Progenitor cell of endocrine pancreas (in vitro differentiated cells): ENCODE data around the gene NRP2. TPM values are rescaled to one million over a fixed set of nuclear protein-coding genes. Genes with fewer than 3 reads are reported as not detected.

ENCODE experiments used
- DNase-seq: peaks from one replicate; pipeline ENCODE4 v3.0.0; 2021; ENCODE audit warnings: low spot score; ENCODE audit not compliant: unreplicated experiment
- H3K27ac Mint-ChIP-seq: 2 replicates; pipeline ENCODE4 v1.8.0; 2021; ENCODE audit warnings: mild to moderate bottlenecking, moderate library complexity, mixed read lengths
- H3K27me3 Mint-ChIP-seq: 2 replicates; pipeline ENCODE4 v1.8.0; 2021; ENCODE audit warnings: mixed read lengths
- H3K36me3 Mint-ChIP-seq: 2 replicates; pipeline ENCODE4 v1.8.0; 2022; ENCODE audit warnings: mixed read lengths; ENCODE audit not compliant: insufficient read depth
- H3K4me1 Mint-ChIP-seq: 2 replicates; pipeline ENCODE4 v1.8.0; 2021; ENCODE audit warnings: low read depth, mixed read lengths
- H3K4me3 Mint-ChIP-seq: 2 replicates; pipeline ENCODE4 v1.8.0; 2021; ENCODE audit warnings: low read depth, mild to moderate bottlenecking, moderate library complexity, mixed read lengths
- H3K9me3 Mint-ChIP-seq: 2 replicates; pipeline ENCODE4 v1.8.0; 2021; ENCODE audit warnings: low read depth, mixed read lengths
- CTCF ChIP-seq: fragments of 200-600 bp; sonication (generic); IDR thresholded peaks from one replicate; pipeline ENCODE4 v1.5.0; 2021; ENCODE audit warnings: antibody characterized with exemption, mild to moderate bottlenecking; ENCODE audit not compliant: unreplicated experiment
- total RNA-seq: library from RNA; stranded (reverse); gene quantifications from 2 replicates; pipeline ENCODE4 v1.2.1, GENCODE V29; 2021

NRP2 gene
- total RNA-seq, 1 donor from 2014 or later: 6.3 TPM

- Mint-ChIP-seq H3K4me1 (peaks cover 7% of the 10 kb centered on the region), H3K27me3 (peaks cover 16% of the 10 kb centered on the region), H3K9me3 (peaks cover 4% of the 10 kb centered on the region), H3K36me3 (no peaks in the 10 kb centered on the region), H3K4me3 (no peak overlapping the region), H3K27ac (no peak overlapping the region)
- no peak for TF ChIP-seq CTCF
- DNase-seq: no peak
These were observed 23.7 kb upstream of the NRP2 start for GRCh38 chr2:205658572-205658971.

- no peak overlapping the region for H3K4me3 Mint-ChIP-seq
- DNase-seq: no peak
- no peaks in the 10 kb centered on the region for H3K36me3 Mint-ChIP-seq
- H3K27ac Mint-ChIP-seq: no peak overlapping the region
- no peak for TF ChIP-seq CTCF
- H3K4me1 Mint-ChIP-seq: peaks cover 7% of the 10 kb centered on the region
- H3K9me3 Mint-ChIP-seq: no peaks in the 10 kb centered on the region
- H3K27me3 Mint-ChIP-seq: peaks cover 9% of the 10 kb centered on the region
These were observed 22.4 kb upstream of the NRP2 start for GRCh38 chr2:205659922-205660321.

GRCh38 chr2:205660521-205661124, 21.7 kb upstream of the NRP2 start:
- TF ChIP-seq CTCF: no peak
- no peaks in the 10 kb centered on the region for H3K36me3 Mint-ChIP-seq
- DNase-seq: no peak
- H3K27me3 Mint-ChIP-seq: peaks cover 5% of the 10 kb centered on the region
- H3K4me1 Mint-ChIP-seq: peaks cover 5% of the 10 kb centered on the region
- H3K4me3 Mint-ChIP-seq: no peak overlapping the region
- H3K27ac Mint-ChIP-seq: no peak overlapping the region
- H3K9me3 Mint-ChIP-seq: no peaks in the 10 kb centered on the region

- Mint-ChIP-seq H3K4me1 (peaks cover 4% of the 10 kb centered on the region), H3K36me3 (no peaks in the 10 kb centered on the region), H3K27ac (no peak overlapping the region), H3K9me3 (peaks cover 3% of the 10 kb centered on the region), H3K4me3 (no peak overlapping the region), H3K27me3 (peaks cover 5% of the 10 kb centered on the region)
- no peak for TF ChIP-seq CTCF
- no peak for DNase-seq
These were observed 21.0 kb upstream of the NRP2 start for GRCh38 chr2:205661281-205661680.

GRCh38 chr2:205662206-205662965, 19.9 kb upstream of the NRP2 start:
- H3K36me3 Mint-ChIP-seq: peaks cover under 1% of the 10 kb centered on the region
- H3K4me3 Mint-ChIP-seq: no peak overlapping the region
- DNase-seq: no peak
- no peak for TF ChIP-seq CTCF
- peaks cover 3% of the 10 kb centered on the region for H3K4me1 Mint-ChIP-seq
- peaks cover 7% of the 10 kb centered on the region for H3K9me3 Mint-ChIP-seq
- H3K27ac Mint-ChIP-seq: no peak overlapping the region
- peaks cover 5% of the 10 kb centered on the region for H3K27me3 Mint-ChIP-seq
